Spleen (tissue), 7 donors: ENCODE measurements around the gene KLF14.

Experiments used
- POLR2A ChIP-seq, 3 donors: fragments of 450-650 bp; IDR thresholded peaks; one replicate each; pipeline ENCODE4 v1.5.1; 2017; ENCODE audit warnings: antibody characterized with exemption in 3 of 3, mild to moderate bottlenecking in 1 of 3
- POLR2AphosphoS5 ChIP-seq, 3 donors: sonication (generic); formaldehyde crosslinking; IDR thresholded peaks; one replicate each; pipeline ENCODE4 v1.5.1; 2017; ENCODE audit warnings: antibody characterized with exemption in 3 of 3
- TF ChIP-seq, protein P1 (sequence below), 11 experiments: fragments of 200-600 bp in 7 of 11; fragments of 450-650 bp in 4 of 11; sonication (generic) in 4 of 11; IDR thresholded peaks in 8 of 11; conservative IDR thresholded peaks in 3 of 11; 1 replicate in 7 of 11; 2 replicates in 4 of 11; pipeline versions ENCODE4 v1.4.0 to v1.8.0; 2016 to 2021; ENCODE audit warnings: antibody characterized with exemption in 11 of 11, inconsistent platforms in 4 of 11, mild to moderate bottlenecking in 1 of 11
- donor health status: DM: no; HTN: no; CAD: no; lungs with moderate emphysema.
- donor health status: DM: no; HTN: no; CAD: no.
- donor health status: DM: no; HTN: no; CAD: no.

DNA sequence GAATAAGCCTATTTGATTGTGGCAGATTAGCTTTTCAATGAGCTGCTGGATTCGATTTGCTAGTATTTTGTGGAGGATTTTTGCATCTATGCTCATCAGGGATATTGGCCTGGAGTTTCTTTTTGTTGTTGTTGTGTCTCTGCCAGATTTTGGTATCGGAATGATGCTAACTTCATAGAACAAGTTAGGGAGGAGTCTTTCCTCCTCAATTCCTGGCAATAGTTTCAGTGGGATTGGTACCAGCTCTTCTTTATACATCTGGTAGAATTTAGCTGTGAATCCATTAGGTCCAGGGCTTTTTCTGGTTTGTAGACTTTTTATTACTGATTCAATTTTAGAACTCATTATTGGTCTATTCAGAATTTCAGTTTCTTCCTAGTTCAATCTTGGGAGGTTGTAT lies 43.4 kb upstream of the KLF14 start:
- TF ChIP-seq, protein P1, sequence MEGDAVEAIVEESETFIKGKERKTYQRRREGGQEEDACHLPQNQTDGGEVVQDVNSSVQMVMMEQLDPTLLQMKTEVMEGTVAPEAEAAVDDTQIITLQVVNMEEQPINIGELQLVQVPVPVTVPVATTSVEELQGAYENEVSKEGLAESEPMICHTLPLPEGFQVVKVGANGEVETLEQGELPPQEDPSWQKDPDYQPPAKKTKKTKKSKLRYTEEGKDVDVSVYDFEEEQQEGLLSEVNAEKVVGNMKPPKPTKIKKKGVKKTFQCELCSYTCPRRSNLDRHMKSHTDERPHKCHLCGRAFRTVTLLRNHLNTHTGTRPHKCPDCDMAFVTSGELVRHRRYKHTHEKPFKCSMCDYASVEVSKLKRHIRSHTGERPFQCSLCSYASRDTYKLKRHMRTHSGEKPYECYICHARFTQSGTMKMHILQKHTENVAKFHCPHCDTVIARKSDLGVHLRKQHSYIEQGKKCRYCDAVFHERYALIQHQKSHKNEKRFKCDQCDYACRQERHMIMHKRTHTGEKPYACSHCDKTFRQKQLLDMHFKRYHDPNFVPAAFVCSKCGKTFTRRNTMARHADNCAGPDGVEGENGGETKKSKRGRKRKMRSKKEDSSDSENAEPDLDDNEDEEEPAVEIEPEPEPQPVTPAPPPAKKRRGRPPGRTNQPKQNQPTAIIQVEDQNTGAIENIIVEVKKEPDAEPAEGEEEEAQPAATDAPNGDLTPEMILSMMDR (IDR thresholded peaks at IDR 0.05 in 8 of 11, conservative IDR thresholded peaks at IDR 0.05 in 3 of 11): no peak
- TF ChIP-seq POLR2A (IDR thresholded peaks at IDR 0.05) (no peak), POLR2AphosphoS5 (IDR thresholded peaks at IDR 0.05) (no peak)
